Nephron progenitor cell (in vitro differentiated cells): ENCODE results near the gene ANKRD11.
A peak's percentile ranks its signal among the peaks of the same experiment; 100 is the strongest.

Experiments
- DNase-seq: peaks from one replicate; pipeline ENCODE4 v3.0.0; 2021
- H3K27ac Mint-ChIP-seq: 2 replicates; pipeline ENCODE4 v1.8.0; 2021; ENCODE audit warnings: mild to moderate bottlenecking, moderate library complexity, mixed read lengths
- H3K27me3 Mint-ChIP-seq: 2 replicates; pipeline ENCODE4 v1.8.0; 2021; ENCODE audit warnings: mild to moderate bottlenecking, low read depth, mixed read lengths; ENCODE audit not compliant: poor library complexity
- H3K36me3 Mint-ChIP-seq: 2 replicates; pipeline ENCODE4 v1.8.0; 2021; ENCODE audit warnings: low read depth, mixed read lengths
- H3K4me1 Mint-ChIP-seq: 2 replicates; pipeline ENCODE4 v1.8.0; 2021; ENCODE audit warnings: mixed read lengths
- H3K4me3 Mint-ChIP-seq: 2 replicates; pipeline ENCODE4 v1.8.0; 2021; ENCODE audit warnings: mild to moderate bottlenecking, moderate library complexity, mixed read lengths
- H3K9me3 Mint-ChIP-seq: 2 replicates; pipeline ENCODE4 v1.8.0; 2021; ENCODE audit warnings: mild to moderate bottlenecking, moderate library complexity, mixed read lengths
- CTCF ChIP-seq: fragments of 200-600 bp; sonication (generic); IDR thresholded peaks from 2 replicates; pipeline ENCODE4 v1.5.0; 2021; ENCODE audit warnings: antibody characterized with exemption

The ANKRD11 gene

GRCh38 chr16:89444151-89444723 lies 46.1 kb downstream of the ANKRD11 start:
- Mint-ChIP-seq H3K27ac (peak overlapping the region; percentile 99), H3K27me3 (no peaks in the 10 kb centered on the region), H3K36me3 (peaks cover 32% of the 10 kb centered on the region), H3K4me3 (no peak overlapping the region), H3K9me3 (no peaks in the 10 kb centered on the region), H3K4me1 (peaks cover 89% of the 10 kb centered on the region)
- TF ChIP-seq CTCF = no peak
- DNase-seq = no peak

- DNase-seq = no peak
- Mint-ChIP-seq H3K27me3 (no peaks in the 10 kb centered on the region), H3K4me3 (peak overlapping the region; percentile 36), H3K4me1 (peaks cover 92% of the 10 kb centered on the region), H3K9me3 (no peaks in the 10 kb centered on the region), H3K27ac (peak overlapping the region; percentile 99), H3K36me3 (peaks cover 35% of the 10 kb centered on the region)
- no peak for TF ChIP-seq CTCF
Observed at GRCh38 chr16:89443727-89444084, 46.7 kb downstream of the ANKRD11 start.

- Mint-ChIP-seq H3K4me3 (peak overlapping the region; percentile 67), H3K4me1 (peaks cover 89% of the 10 kb centered on the region), H3K27me3 (no peaks in the 10 kb centered on the region), H3K27ac (peak overlapping the region; percentile 99), H3K9me3 (no peaks in the 10 kb centered on the region), H3K36me3 (peaks cover 30% of the 10 kb centered on the region)
- DNase-seq = peak; percentile 18
- TF ChIP-seq CTCF = no peak
Observed at GRCh38 chr16:89442990-89443726, 47.2 kb downstream of the ANKRD11 start.

- H3K36me3 Mint-ChIP-seq = peaks cover 35% of the 10 kb centered on the region
- peak; percentile 36 for DNase-seq
- no peak for TF ChIP-seq CTCF
- H3K4me1 Mint-ChIP-seq = peaks cover 92% of the 10 kb centered on the region
- no peaks in the 10 kb centered on the region for H3K27me3 Mint-ChIP-seq
- peak overlapping the region; percentile 99 for H3K27ac Mint-ChIP-seq
- H3K9me3 Mint-ChIP-seq = no peaks in the 10 kb centered on the region
- peak overlapping the region; percentile 67 for H3K4me3 Mint-ChIP-seq
Observed at GRCh38 chr16:89442588-89442987, 47.8 kb downstream of the ANKRD11 start.

GRCh38 chr16:89439659-89440058 lies 50.7 kb downstream of the ANKRD11 start:
- Mint-ChIP-seq H3K9me3 (peaks cover 4% of the 10 kb centered on the region), H3K27me3 (no peaks in the 10 kb centered on the region), H3K4me1 (peaks cover 80% of the 10 kb centered on the region), H3K36me3 (peaks cover 59% of the 10 kb centered on the region), H3K27ac (peak overlapping the region; percentile 2), H3K4me3 (no peak overlapping the region)
- no peak for DNase-seq
- no peak for TF ChIP-seq CTCF

GRCh38 chr16:89437991-89438390 lies 52.4 kb downstream of the ANKRD11 start:
- Mint-ChIP-seq H3K4me3 (no peak overlapping the region), H3K36me3 (peaks cover 64% of the 10 kb centered on the region), H3K4me1 (peaks cover 63% of the 10 kb centered on the region), H3K9me3 (peaks cover 4% of the 10 kb centered on the region), H3K27me3 (no peaks in the 10 kb centered on the region), H3K27ac (no peak overlapping the region)
- no peak for TF ChIP-seq CTCF
- DNase-seq = no peak
